T-helper 1 cell (primary cell): Measurements from ENCODE around the gene BLOC1S3.

Source experiments
- DNase-seq, 5 donors: peaks; one replicate each; pipeline ENCODE4 v3.0.0-alpha.2; 2012 to 2020

Gene BLOC1S3

GRCh38 chr19:45146741-45147205 lies 31.8 kb upstream of the BLOC1S3 start:
- DNase-seq, result no peak

- no peak for DNase-seq
Measured at GRCh38 chr19:45147835-45148676, 30.5 kb upstream of the BLOC1S3 start.

DNA sequence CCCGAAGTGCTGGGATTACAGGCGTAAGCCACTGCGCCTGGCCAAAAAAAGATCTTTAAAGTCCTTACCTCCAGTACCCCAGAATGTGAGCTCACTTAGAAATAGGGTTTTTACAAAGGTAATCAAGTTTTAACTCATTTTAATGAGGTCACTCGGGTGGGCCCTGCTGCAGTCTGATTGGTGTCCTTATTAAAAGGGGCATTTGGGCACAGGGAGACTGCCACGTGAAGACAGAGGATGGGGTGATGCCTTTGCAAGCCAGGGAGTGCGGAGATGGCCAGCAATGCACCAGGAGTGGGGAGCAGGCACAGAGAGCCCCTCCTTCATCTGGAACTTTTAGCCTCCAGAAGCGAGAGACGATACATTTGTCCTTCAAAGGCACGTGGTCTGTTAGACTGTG lies 29.5 kb upstream of the BLOC1S3 start:
- DNase-seq, result no peak

GRCh38 chr19:45150180-45150579 lies 28.4 kb upstream of the BLOC1S3 start:
- DNase-seq, result no peak

- DNase-seq, result no peak
Measured at GRCh38 chr19:45150751-45151281, 27.8 kb upstream of the BLOC1S3 start.

- DNase-seq, result no peak
Measured at GRCh38 chr19:45151320-45151719, 27.3 kb upstream of the BLOC1S3 start.

GRCh38 chr19:45151821-45152503 lies 26.6 kb upstream of the BLOC1S3 start:
- no peak for DNase-seq

DNA sequence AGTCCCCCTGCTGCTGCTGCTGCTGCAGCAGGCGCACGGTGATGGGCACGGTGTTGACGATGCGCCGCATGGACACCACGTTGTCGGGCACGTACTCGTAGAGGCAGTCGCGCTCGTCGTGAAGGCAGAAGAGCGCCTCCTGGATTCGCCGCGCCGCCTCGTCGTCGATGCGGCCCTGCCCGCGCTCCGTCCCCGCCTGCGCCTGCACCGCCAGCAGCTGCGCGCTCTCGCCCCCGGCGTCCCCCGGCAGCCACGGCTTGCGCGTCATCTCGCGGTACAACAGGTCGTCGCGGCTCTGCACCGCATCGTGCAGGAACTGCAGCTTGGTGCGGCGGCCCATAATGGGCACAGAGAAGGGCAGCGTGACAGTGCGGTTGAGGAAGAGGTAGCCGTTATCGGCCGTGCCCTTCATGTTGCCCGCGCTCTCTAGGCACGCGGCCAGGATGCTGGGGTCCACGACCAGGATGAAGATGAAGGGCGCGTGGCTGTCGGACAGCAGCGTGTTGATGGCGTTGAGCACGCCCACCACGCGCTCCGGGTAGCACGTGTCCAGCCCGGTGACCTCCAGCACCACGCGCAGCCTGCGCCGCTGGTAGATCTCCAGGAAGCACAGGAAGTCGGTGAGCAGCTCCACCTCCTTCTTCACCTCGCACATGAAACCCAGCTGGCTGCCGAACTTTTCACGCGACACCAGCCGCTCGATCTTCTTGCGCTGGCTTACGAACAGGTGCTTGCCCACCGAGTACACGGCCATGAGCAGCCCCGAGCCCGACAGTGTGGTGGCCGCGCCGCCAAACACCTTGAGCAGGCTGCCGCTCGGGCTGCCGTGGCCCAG lies 25.9 kb upstream of the BLOC1S3 start:
- peak in 3 of 5 donors; percentile 18 to 69 (median 26) for DNase-seq

GRCh38 chr19:45153339-45154063 lies 25.1 kb upstream of the BLOC1S3 start:
- DNase-seq, result peak in 2 of 5 donors; percentile 31 to 34

DNA sequence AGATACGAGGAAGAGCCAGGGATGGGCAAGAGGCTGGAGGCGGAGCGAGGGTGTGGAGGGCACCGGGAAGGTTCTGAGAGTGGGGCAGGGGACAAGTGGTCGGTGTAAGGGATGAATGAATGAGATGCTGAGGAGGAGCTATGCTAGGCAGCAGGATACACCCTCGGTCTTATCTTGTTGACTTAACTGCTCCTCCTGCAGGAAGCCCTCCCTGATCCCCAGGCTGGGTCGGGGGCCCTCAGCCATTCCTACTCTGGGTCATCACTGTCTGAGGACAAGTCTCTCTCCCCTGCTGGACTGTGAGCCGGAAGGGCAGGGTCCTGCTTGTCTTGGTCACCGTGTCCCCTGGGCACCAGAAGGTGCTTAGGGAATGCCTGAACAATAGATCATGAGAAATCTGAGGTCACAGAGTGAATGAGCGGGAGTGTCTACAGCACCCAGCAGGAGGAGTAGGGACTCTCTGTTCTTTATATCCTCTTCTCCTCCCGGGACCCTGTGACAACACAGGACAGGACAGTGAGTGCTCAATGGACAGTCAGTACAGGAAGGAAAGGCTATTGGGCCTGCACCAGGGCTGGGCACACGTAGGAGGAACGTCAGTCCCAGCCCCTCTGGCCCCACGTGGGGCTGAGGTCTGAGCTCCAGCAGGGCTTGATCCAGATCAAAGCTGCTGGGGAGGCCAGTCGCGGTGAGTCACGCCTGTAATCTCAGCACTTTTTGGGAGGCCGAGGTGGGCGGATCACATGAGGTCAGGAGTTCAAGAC lies 24.3 kb upstream of the BLOC1S3 start:
- no peak for DNase-seq

- DNase-seq, result no peak
Measured at GRCh38 chr19:45156011-45156630, 22.5 kb upstream of the BLOC1S3 start.

DNA sequence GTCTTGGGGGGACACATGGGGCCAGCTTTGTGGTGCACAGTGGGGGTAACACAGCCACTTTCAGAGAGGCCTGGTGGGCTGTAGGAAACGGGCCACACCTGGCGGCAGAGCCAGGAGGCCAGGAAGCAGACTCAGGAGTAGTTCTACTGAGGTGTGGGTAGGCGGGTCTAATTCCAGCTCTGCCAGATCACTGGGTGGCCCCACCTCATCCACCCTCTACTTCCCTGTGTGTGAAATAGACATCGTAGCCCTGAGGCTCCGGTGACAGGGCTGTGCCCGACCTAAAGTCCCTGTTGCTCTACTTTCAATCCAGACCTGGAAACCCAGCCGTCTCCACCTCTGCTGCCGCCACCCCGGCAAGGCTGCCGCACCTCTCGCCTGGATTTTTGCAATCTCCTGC lies 21.8 kb upstream of the BLOC1S3 start:
- DNase-seq, result no peak

DNA sequence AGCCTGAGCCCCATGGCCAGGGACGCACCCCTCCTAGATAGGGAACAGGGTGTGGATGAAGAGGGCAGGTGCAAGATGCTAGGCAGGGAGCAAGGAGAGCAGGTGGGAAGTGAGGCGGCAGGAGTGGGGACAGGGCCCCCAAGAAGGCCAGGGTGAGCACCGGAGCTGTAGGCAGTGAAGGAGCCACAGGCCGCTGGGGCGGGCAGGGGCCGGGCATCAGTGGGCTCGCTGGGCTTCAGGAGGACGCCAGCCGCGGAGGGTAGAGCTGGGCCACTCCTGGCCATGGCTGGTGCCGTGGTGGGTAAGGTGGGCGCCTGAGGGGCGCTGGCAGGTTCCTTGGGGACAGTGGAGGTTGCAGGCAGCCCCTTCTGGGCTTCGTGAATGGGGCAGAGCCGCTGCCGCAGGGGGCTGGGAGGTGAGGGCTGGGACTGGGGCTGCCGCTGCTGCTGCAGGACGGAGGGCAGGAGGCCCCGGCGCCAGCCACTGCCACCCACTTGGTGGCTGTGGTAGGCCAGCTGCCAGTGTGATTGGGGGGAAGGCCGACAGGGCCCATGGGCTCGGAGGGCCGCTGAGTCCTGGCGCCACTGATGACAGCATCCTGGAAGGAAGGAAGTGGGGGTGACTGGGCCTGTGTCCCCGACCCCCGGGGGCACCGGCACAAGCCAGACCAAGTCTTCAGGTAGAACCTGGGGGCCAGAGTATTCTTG lies 19.9 kb upstream of the BLOC1S3 start:
- DNase-seq, result no peak

GRCh38 chr19:45159210-45159970 lies 19.2 kb upstream of the BLOC1S3 start:
- DNase-seq, result no peak

GRCh38 chr19:45159971-45160324 lies 18.6 kb upstream of the BLOC1S3 start:
- DNase-seq, result no peak

DNA sequence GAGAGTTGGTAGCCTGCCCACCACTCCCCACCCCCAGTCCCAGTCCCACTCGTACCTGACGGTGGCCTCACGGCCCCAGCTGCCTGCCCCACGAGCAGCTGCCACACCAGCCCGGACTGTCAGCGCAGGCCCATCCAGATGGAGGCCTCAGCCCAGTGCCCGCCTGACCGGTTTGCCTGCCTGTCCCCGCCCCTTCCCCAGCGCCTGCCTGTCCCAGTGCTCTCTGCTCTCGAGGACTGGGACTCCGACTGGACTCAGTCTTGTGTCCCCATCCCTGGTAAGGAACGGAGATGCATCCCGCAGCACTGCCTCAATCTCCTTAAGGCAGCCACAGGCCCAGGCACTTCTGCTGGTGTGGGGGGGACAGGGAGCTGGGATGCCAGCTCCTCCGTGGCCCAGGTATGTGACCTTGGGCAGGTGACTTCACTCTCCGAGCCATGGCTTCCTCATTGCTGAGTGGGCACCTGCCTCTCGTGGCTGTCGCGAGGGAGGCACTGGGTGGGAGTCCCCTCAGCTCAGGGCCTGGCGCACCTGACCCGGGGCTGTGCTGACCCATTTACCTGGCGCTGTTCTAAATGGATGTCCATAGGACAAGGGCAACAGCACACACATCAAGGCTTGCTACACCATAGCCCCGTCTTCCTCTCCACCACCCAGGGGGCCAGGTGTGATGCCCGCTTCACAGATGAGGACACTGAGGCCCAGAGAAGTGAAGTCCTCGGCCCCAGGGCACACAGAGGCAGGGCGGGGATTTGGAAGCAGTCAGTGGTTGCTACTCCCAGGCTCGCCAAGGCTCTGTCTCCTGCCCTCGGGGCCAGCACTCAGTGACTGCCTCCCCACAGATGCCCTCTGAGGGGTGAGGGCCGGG lies 17.5 kb upstream of the BLOC1S3 start, which contains the start of gene NKPD1:
Gene NKPD1 (minus strand): TSS at position 113 of the 868 bp plus-strand sequence. CDS start 832 bp downstream, outside the sequence.
- DNase-seq, result no peak

- no peak for DNase-seq
Measured at GRCh38 chr19:45161738-45162607, 16.6 kb upstream of the BLOC1S3 start.
